OCI-LY1 (cell line): ENCODE results near the gene MKX.

ENCODE experiments used
- H2AFZ ChIP-seq: fragments of 200-600 bp; sonication (generic), shearing (Covaris generic); 2 replicates; pipeline ENCODE4 v1.6.0; 2014; ENCODE audit warnings: antibody characterized with exemption, mild to moderate bottlenecking, low read length
- H3F3A ChIP-seq: fragments of 200-600 bp; sonication (generic), shearing (Covaris generic); 2 replicates; pipeline ENCODE4 v1.6.0; 2014; ENCODE audit warnings: mild to moderate bottlenecking, antibody characterized with exemption, low read length, moderate library complexity; ENCODE audit not compliant: insufficient read depth
- H3K27ac ChIP-seq: fragments of 200-600 bp; sonication (generic); 2 replicates; pipeline ENCODE4 v1.5.1; 2014; ENCODE audit warnings: low read length, mixed run types, mild to moderate bottlenecking, low read depth; ENCODE audit not compliant: poor library complexity, severe bottlenecking
- H3K27me3 ChIP-seq: fragments of 200-600 bp; sonication (generic); 2 replicates; pipeline ENCODE4 v1.6.0; 2014; ENCODE audit warnings: antibody characterized with exemption, mild to moderate bottlenecking, low read length, moderate library complexity; ENCODE audit not compliant: insufficient read depth
- H3K36me3 ChIP-seq: fragments of 200-600 bp; sonication (generic); 2 replicates; pipeline ENCODE4 v1.6.1; 2014; ENCODE audit warnings: mild to moderate bottlenecking, antibody characterized with exemption, low read length, moderate library complexity, mixed read lengths; ENCODE audit not compliant: insufficient read depth
- H3K4me1 ChIP-seq: fragments of 200-600 bp; sonication (generic); 2 replicates; pipeline ENCODE4 v1.5.1; 2014; ENCODE audit warnings: mild to moderate bottlenecking, low read length, moderate library complexity; ENCODE audit not compliant: insufficient read depth, severe bottlenecking
- H3K4me2 ChIP-seq: fragments of 200-600 bp; sonication (generic), shearing (Covaris generic); 2 replicates; pipeline ENCODE4 v1.6.1; 2014; ENCODE audit warnings: low read length
- H3K4me3 ChIP-seq: fragments of 200-600 bp; sonication (generic); 2 replicates; pipeline ENCODE4 v1.5.1; 2014; ENCODE audit warnings: low read length, low read depth, mild to moderate bottlenecking, mixed read lengths; ENCODE audit not compliant: poor library complexity, severe bottlenecking
- H3K79me2 ChIP-seq: fragments of 200-600 bp; shearing (Covaris generic); 2 replicates; pipeline ENCODE4 v1.6.1; 2016; ENCODE audit warnings: mixed run types, low read length, mixed read lengths; ENCODE audit not compliant: insufficient read depth
- H3K9ac ChIP-seq: fragments of 200-600 bp; sonication (generic), shearing (Covaris generic); 2 replicates; pipeline ENCODE4 v1.6.1; 2014; ENCODE audit warnings: mild to moderate bottlenecking, low read length, mixed read lengths
- H3K9me2 ChIP-seq: fragments of 200-600 bp; sonication (generic), shearing (Covaris generic); 2 replicates; pipeline ENCODE4 v1.6.1; 2014; ENCODE audit warnings: low read depth, mild to moderate bottlenecking, low read length, mixed read lengths
- H3K9me3 ChIP-seq: fragments of 200-600 bp; shearing (Covaris generic); 2 replicates; pipeline ENCODE4 v1.6.1; 2014; ENCODE audit warnings: low read length, mixed read lengths
- H4K20me1 ChIP-seq: fragments of 200-600 bp; sonication (generic), shearing (Covaris generic); 2 replicates; pipeline ENCODE4 v1.6.0; 2016; ENCODE audit warnings: mild to moderate bottlenecking, low read length; ENCODE audit not compliant: insufficient read depth
- EZH2 ChIP-seq: fragments of 200-600 bp; sonication (generic), shearing (Covaris generic); IDR thresholded peaks from 2 replicates; pipeline ENCODE4 v1.8.0; 2017; ENCODE audit warnings: borderline replicate concordance, mixed run types, mild to moderate bottlenecking, antibody characterized with exemption, low read length, moderate library complexity, mixed read lengths
- TF ChIP-seq, protein P1 (sequence below): fragments of 200-600 bp; sonication (generic), shearing (Covaris generic); IDR thresholded peaks from 2 replicates; pipeline ENCODE4 v1.5.1; 2017; ENCODE audit warnings: mild to moderate bottlenecking, antibody characterized with exemption, low read length, moderate library complexity, mixed read lengths

Gene MKX

DNA sequence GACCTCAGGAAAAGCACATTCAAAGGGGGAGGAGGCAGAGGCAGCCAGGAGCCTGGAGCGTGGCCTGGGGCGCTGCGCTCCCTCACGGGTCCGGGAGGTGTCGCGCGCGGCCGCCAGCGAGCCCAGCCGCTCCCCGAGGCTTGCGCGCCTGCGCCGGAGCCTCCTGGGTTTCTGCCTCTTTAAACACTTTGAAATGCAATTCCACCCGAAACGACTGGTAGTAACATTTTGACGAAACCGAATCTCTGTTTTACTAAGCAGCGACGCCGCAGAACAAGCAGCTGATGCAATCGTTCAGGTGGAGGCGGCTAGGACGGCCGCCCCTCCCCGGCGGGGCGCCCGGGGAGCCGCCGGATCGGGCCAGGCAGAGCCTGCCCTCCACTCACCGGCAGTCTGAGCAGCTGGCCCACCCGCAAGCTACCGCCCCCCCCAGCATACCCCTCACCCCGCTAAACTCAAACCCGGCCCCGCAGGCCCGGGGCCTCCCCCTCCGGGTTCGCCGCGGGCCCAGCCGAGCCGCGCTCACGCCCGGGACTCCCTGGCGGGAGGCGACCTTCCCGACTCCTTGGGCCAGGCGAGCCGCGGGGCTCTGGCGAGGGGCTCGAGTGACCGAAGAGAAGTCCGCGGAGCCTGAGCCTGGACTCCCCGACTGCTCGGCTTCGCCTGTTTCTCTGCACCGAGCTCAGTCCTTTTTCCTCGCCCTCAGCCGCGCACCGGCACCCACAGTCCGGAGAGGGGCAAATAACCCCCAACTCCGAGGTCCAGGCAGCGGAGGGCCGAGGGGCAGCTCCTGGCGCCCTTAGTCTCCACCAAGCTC, 3.2 kb downstream of the MKX start:
- no peak for TF ChIP-seq EZH2
- TF ChIP-seq, protein P1, sequence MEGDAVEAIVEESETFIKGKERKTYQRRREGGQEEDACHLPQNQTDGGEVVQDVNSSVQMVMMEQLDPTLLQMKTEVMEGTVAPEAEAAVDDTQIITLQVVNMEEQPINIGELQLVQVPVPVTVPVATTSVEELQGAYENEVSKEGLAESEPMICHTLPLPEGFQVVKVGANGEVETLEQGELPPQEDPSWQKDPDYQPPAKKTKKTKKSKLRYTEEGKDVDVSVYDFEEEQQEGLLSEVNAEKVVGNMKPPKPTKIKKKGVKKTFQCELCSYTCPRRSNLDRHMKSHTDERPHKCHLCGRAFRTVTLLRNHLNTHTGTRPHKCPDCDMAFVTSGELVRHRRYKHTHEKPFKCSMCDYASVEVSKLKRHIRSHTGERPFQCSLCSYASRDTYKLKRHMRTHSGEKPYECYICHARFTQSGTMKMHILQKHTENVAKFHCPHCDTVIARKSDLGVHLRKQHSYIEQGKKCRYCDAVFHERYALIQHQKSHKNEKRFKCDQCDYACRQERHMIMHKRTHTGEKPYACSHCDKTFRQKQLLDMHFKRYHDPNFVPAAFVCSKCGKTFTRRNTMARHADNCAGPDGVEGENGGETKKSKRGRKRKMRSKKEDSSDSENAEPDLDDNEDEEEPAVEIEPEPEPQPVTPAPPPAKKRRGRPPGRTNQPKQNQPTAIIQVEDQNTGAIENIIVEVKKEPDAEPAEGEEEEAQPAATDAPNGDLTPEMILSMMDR: no peak
- Histone ChIP-seq H2AFZ (no peak overlapping the region), H3K4me1 (no peaks in the 10 kb centered on the region), H4K20me1 (no peaks in the 10 kb centered on the region), H3K9ac (no peak overlapping the region), H3K79me2 (no peaks in the 10 kb centered on the region), H3F3A (no peaks in the 10 kb centered on the region), H3K9me2 (no peaks in the 10 kb centered on the region), H3K9me3 (no peaks in the 10 kb centered on the region), H3K27me3 (no peaks in the 10 kb centered on the region), H3K4me3 (no peak overlapping the region), H3K4me2 (no peak overlapping the region), H3K36me3 (no peaks in the 10 kb centered on the region), H3K27ac (no peak overlapping the region)

DNA sequence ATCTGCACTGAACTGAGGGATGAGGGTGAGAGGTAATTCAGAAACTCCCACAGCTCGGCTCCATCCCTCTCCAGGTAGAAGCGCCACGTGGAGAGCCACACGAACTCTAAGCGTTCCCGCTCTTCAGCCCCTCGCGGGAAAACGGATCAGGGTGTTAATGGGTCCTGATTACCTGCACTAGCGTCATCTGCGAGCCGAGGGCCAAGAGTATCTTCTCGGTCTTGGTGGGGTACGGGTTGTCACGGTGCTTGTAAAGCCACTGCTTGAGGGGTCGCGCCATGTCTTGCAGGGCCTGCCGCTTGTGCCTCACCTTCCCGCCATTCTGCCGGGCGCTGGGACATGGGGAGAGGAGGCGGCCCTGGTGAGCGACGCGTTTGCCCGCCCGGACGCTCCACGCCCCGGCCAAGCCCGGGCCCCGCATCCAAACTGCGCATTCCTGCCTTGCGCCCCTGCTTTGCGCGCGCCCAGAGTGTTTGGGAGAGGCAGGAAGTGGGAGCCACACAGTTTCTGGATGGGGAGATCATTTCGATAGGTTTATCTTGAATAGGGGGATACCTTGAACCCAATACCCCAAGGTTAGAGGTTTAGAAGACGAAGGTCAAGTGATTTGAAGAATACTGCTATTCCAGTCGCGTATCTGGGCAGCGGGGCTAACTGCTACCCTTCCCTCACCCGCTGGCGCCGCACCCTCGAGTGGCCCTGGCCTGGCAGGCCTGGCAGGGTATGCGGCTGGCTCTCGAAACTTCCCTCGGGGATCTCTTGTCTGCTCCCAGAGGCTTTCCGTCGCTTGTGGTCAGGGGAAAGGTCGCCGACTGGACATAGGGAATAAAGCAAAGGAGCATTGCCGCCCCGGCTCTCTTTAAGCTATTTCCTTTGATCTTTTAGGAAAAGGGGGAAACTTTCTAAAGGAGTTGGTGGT, 4.2 kb downstream of the MKX start:
- TF ChIP-seq, protein P1: no peak
- no peak for TF ChIP-seq EZH2
- no peaks in the 10 kb centered on the region for H3K9me3 ChIP-seq
- H3K36me3 ChIP-seq: no peaks in the 10 kb centered on the region
- H4K20me1 ChIP-seq: no peaks in the 10 kb centered on the region
- no peak overlapping the region for H3K4me2 ChIP-seq
- H3K9me2 ChIP-seq: no peaks in the 10 kb centered on the region
- H2AFZ ChIP-seq: no peak overlapping the region
- no peak overlapping the region for H3K9ac ChIP-seq
- no peaks in the 10 kb centered on the region for H3K27me3 ChIP-seq
- H3K79me2 ChIP-seq: no peaks in the 10 kb centered on the region
- H3K4me3 ChIP-seq: no peak overlapping the region
- no peaks in the 10 kb centered on the region for H3F3A ChIP-seq
- H3K4me1 ChIP-seq: no peaks in the 10 kb centered on the region
- H3K27ac ChIP-seq: no peak overlapping the region

DNA sequence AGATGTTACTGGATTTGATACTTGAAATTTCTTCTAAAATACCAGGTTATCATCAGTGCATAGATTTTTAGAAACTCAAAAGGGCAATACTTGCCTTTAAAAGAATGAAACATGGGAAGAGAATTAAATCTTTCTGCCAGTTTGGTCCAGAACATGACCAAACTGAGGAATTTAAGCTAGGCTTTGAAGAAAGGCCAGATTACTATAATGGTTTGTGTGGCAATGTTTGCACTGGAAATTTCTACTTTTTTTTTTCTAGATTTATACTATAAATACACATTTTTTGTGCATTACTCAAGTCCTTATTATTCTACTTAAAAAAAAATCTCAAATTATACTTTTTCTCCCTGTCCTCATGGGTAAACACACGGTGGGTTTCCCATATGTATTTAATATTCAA, 9.2 kb downstream of the MKX start:
- H2AFZ ChIP-seq: no peak overlapping the region
- no peaks in the 10 kb centered on the region for H3K36me3 ChIP-seq
- no peaks in the 10 kb centered on the region for H3K27me3 ChIP-seq
- no peak overlapping the region for H3K4me2 ChIP-seq
- TF ChIP-seq, protein P1: no peak
- TF ChIP-seq EZH2: no peak
- no peak overlapping the region for H3K4me3 ChIP-seq
- no peak overlapping the region for H3K9ac ChIP-seq
- no peaks in the 10 kb centered on the region for H3K79me2 ChIP-seq
- H3K27ac ChIP-seq: no peak overlapping the region
- no peaks in the 10 kb centered on the region for H3F3A ChIP-seq
- no peaks in the 10 kb centered on the region for H4K20me1 ChIP-seq
- H3K4me1 ChIP-seq: no peaks in the 10 kb centered on the region
- no peaks in the 10 kb centered on the region for H3K9me2 ChIP-seq
- no peaks in the 10 kb centered on the region for H3K9me3 ChIP-seq
